ENCODE measurements around the gene RANBP10. TPM values are rescaled to one million over a fixed set of nuclear protein-coding genes. Genes with fewer than 3 reads are reported as not detected.

RANBP10 gene
- total and polyA plus RNA-seq, 2 experiments from 2014 or later: 9.0 to 13.6 TPM

- TF ChIP-seq ETS1 (IDR thresholded peaks at IDR 0.05): no peak
- TF ChIP-seq ZNF462 (CRISPR knock-in tag; IDR thresholded peaks at IDR 0.05): no peak
- TF ChIP-seq EZH2 (IDR thresholded peaks at IDR 0.05; ENCODE audit: low read depth, unreplicated experiment): no peak
- TF ChIP-seq ZNF331 (CRISPR knock-in tag; IDR thresholded peaks at IDR 0.05; ENCODE audit: low read depth): no peak
- TF ChIP-seq CREB1 (CRISPR knock-in tag; IDR thresholded peaks at IDR 0.05; ENCODE audit: low read depth): no peak
- TF ChIP-seq STAT1 (IDR thresholded peaks at IDR 0.05; ENCODE audit: unreplicated experiment): no peak
- no peak for TF ChIP-seq CTCF (conservative IDR thresholded peaks at IDR 0.05; ENCODE audit: low read depth in 2 of 2)
- no peak for TF ChIP-seq POLR2AphosphoS5 (IDR thresholded peaks at IDR 0.05; ENCODE audit: low read depth)
- no peak for TF ChIP-seq JUNB (IDR thresholded peaks at IDR 0.05; ENCODE audit: unreplicated experiment)
- no peak for TF ChIP-seq ZNF114 (CRISPR knock-in tag; IDR thresholded peaks at IDR 0.05)
- TF ChIP-seq NANOG (IDR thresholded peaks at IDR 0.05; ENCODE audit: borderline replicate concordance): no peak
- no peak for TF ChIP-seq REST (IDR thresholded peaks at IDR 0.05; ENCODE audit: unreplicated experiment)
These were observed 128.6 kb downstream of the RANBP10 start for GRCh38 chr16:67677712-67678111.

More at GRCh38 chr16:67677712-67678111, 128.6 kb downstream of the RANBP10 start:
- H3K27me3 Mint-ChIP-seq (ENCODE audit: insufficient read depth, low read depth, poor library complexity): peaks cover 15% of the 10 kb centered on the region
- ATAC-seq (peak; percentile 23; the same call in 2 of the 3 replicates), DNase-seq (ENCODE audit: low spot score) (peak; percentile 65)
- Histone ChIP-seq H4K20me1 (replicated peaks; ENCODE audit: insufficient read depth) (peaks cover 10% of the 10 kb centered on the region), H3K4me2 (no peak overlapping the region), H3K36me3 (ENCODE audit: insufficient read depth) (no peaks in the 10 kb centered on the region), H3F3A (replicated peaks; ENCODE audit: low read depth) (no peaks in the 10 kb centered on the region), H3K9me2 (ENCODE audit: insufficient read depth) (no peaks in the 10 kb centered on the region), H3K79me2 (replicated peaks; ENCODE audit: insufficient read depth) (no peaks in the 10 kb centered on the region), H3K4me1 (ENCODE audit: insufficient read depth) (no peaks in the 10 kb centered on the region), H2AFZ (no peak overlapping the region), H3K4me3 (no peak overlapping the region), H3K27me3 (ENCODE audit: insufficient read depth) (no peaks in the 10 kb centered on the region), H3K27ac (ENCODE audit: low read depth) (peak overlapping the region; percentile 55; the same call in 1 of the 2 replicates)
- no peak overlapping the region for H3K4me3 Mint-ChIP-seq
- 0 out of 3 replicates have a peak, but pooled peaks cover 3% of the 10 kb centered on the region for H3K36me3 Mint-ChIP-seq (ENCODE audit: low read depth)
- H3K4me1 Mint-ChIP-seq: 0 out of 3 replicates have a peak, but pooled peaks cover 3% of the 10 kb centered on the region
- H3K27ac Mint-ChIP-seq: peak overlapping the region; percentile 15; the same call in 1 of the 2 replicates
- H3K9me3 Mint-ChIP-seq: no peaks in the 10 kb centered on the region
